Head of caudate nucleus (tissue), 42 donors: ENCODE measurements around the gene ZGRF1.
A peak's percentile ranks its signal among the peaks of the same experiment; 100 is the strongest.
"Not testable (repeated sequence)": the region's sequence is repeated elsewhere in the genome, so short reads cannot be mapped to it uniquely, and the experiment has no call there.

Experiments used
- DNase-seq, 42 donors: peaks; one replicate each; pipeline versions ENCODE4 v3.0.0 to v3.0.0-alpha.2; 2020 to 2021; ENCODE audit warnings: mixed read lengths in 7 of 42
- intact Hi-C: fragments of 100-400 bp; cut with DNase I; formaldehyde crosslinking; loops from one replicate; pipeline ENCODE4 v1.15.0; 2022

Gene ZGRF1

GRCh38 chr4:112636688-112637551 lies at the start of gene ZGRF1, which contains the start of gene LARP7:
TSS of gene ZGRF1 (minus strand) at chr4:112636909. CDS start at chr4:112633176, 3,733 bp downstream.
TSS of gene LARP7 (plus strand) at chr4:112637143. CDS start at chr4:112644670, 7,527 bp downstream.
- DNase-seq: peak; percentile 95 to 99 (median 98)
- intact Hi-C loops: loop anchor here (2.0 to 10.0 kb wide), 3 partner anchors 125 to 308 kb away; no protein-coding TSS in a partner anchor

- DNase-seq: no peak
- intact Hi-C loops: no loop called here
These were observed 44.3 kb upstream of the ZGRF1 start for GRCh38 chr4:112680996-112681395.

- DNase-seq: no peak
- intact Hi-C loops: no loop called here
These were observed 40.9 kb upstream of the ZGRF1 start for GRCh38 chr4:112677519-112678091.

GRCh38 chr4:112674376-112674775 lies 37.7 kb upstream of the ZGRF1 start:
- intact Hi-C loops: no loop called here
- DNase-seq: no peak

GRCh38 chr4:112673686-112674085 lies 37.0 kb upstream of the ZGRF1 start:
- intact Hi-C loops: no loop called here
- no peak for DNase-seq

GRCh38 chr4:112673076-112673475 lies 36.4 kb upstream of the ZGRF1 start:
- intact Hi-C loops: no loop called here

GRCh38 chr4:112668131-112668530 lies 31.4 kb upstream of the ZGRF1 start:
- intact Hi-C loops: no loop called here
- DNase-seq: no peak

More at GRCh38 chr4:112673076-112673475, 36.4 kb upstream of the ZGRF1 start:
- peak in 13 of 42 donors; percentile 12 to 62 (median 25) for DNase-seq

- no peak for DNase-seq
- intact Hi-C loops: no loop called here
These were observed 27.9 kb upstream of the ZGRF1 start for GRCh38 chr4:112664611-112665010.

GRCh38 chr4:112656115-112656514 lies 19.4 kb upstream of the ZGRF1 start:
- DNase-seq, intact Hi-C loops: not testable (repeated sequence)

GRCh38 chr4:112655270-112655669 lies 18.6 kb upstream of the ZGRF1 start:
- no peak for DNase-seq
- intact Hi-C loops: no loop called here

- intact Hi-C loops: no loop called here
- no peak for DNase-seq
These were observed 15.5 kb upstream of the ZGRF1 start for GRCh38 chr4:112652216-112652615.

- intact Hi-C loops: no loop called here
- no peak for DNase-seq
These were observed 14.9 kb upstream of the ZGRF1 start for GRCh38 chr4:112651641-112652040.

- DNase-seq: no peak
- intact Hi-C loops: no loop called here
These were observed 13.6 kb upstream of the ZGRF1 start for GRCh38 chr4:112650332-112650731.

- intact Hi-C loops: no loop called here
- no peak for DNase-seq
These were observed 12.3 kb upstream of the ZGRF1 start for GRCh38 chr4:112649055-112649408.

- intact Hi-C loops: no loop called here
- no peak for DNase-seq
These were observed 11.8 kb upstream of the ZGRF1 start for GRCh38 chr4:112648263-112649054.

GRCh38 chr4:112647785-112648184 lies 11.1 kb upstream of the ZGRF1 start:
- intact Hi-C loops: no loop called here
- DNase-seq: no peak

GRCh38 chr4:112646632-112647537 lies 10.2 kb upstream of the ZGRF1 start:
- intact Hi-C loops: no loop called here
- DNase-seq: no peak

- DNase-seq: no peak
- intact Hi-C loops: no loop called here
These were observed 9.0 kb upstream of the ZGRF1 start for GRCh38 chr4:112645541-112646329.
